Stimulated activated naive CD8-positive, alpha-beta T cell treated with anti-CD3 and anti-CD28 coated beads, Interleukin-15, Interleukin-2, amounts not matched to agents 100 ng/mL and 50 ng/mL, for 24 hours (primary cell): ENCODE measurements around the gene VAMP1.
"Not testable (repeated sequence)": the region's sequence is repeated elsewhere in the genome, so short reads cannot be mapped to it uniquely, and the experiment has no call there.

Experiments
- H3K27ac Mint-ChIP-seq: one replicate; pipeline ENCODE4 v1.8.0; 2021; ENCODE audit warnings: mild to moderate bottlenecking, mixed read lengths
- H3K27me3 Mint-ChIP-seq: one replicate; pipeline ENCODE4 v1.8.0; 2021; ENCODE audit warnings: mixed read lengths
- H3K36me3 Mint-ChIP-seq: one replicate; pipeline ENCODE4 v1.8.0; 2021; ENCODE audit warnings: low read depth, mixed read lengths
- H3K4me1 Mint-ChIP-seq: one replicate; pipeline ENCODE4 v1.8.0; 2021; ENCODE audit warnings: low read depth, mixed read lengths
- H3K4me3 Mint-ChIP-seq: one replicate; pipeline ENCODE4 v1.8.0; 2021; ENCODE audit warnings: mild to moderate bottlenecking, mixed read lengths
- H3K9me3 Mint-ChIP-seq: one replicate; pipeline ENCODE4 v1.8.0; 2021; ENCODE audit warnings: mixed read lengths

VAMP1 gene

GRCh38 chr12:6427796-6428195 lies 42.7 kb downstream of the VAMP1 start:
- not testable (repeated sequence) for H3K36me3 Mint-ChIP-seq, H3K9me3 Mint-ChIP-seq, H3K27me3 Mint-ChIP-seq
- Mint-ChIP-seq H3K4me3 (peak overlapping the region; percentile 79), H3K27ac (peak overlapping the region; percentile 98), H3K4me1 (peaks cover 86% of the 10 kb centered on the region)

- H3K4me1 Mint-ChIP-seq, result peaks cover 79% of the 10 kb centered on the region
Measured at GRCh38 chr12:6426882-6427671, 43.4 kb downstream of the VAMP1 start.

GRCh38 chr12:6425590-6426531 lies 44.6 kb downstream of the VAMP1 start:
- Mint-ChIP-seq H3K27me3 (no peaks in the 10 kb centered on the region), H3K27ac (peak overlapping the region; percentile 98), H3K36me3 (no peaks in the 10 kb centered on the region), H3K4me3 (peak overlapping the region; percentile 79), H3K9me3 (no peaks in the 10 kb centered on the region), H3K4me1 (peaks cover 71% of the 10 kb centered on the region)

More at GRCh38 chr12:6426882-6427671, 43.4 kb downstream of the VAMP1 start:
- Mint-ChIP-seq H3K27me3 (no peaks in the 10 kb centered on the region), H3K4me3 (peak overlapping the region; percentile 79), H3K36me3 (no peaks in the 10 kb centered on the region), H3K27ac (peak overlapping the region; percentile 98), H3K9me3 (no peaks in the 10 kb centered on the region)

- H3K9me3 Mint-ChIP-seq, result no peaks in the 10 kb centered on the region
- H3K4me1 Mint-ChIP-seq, result peaks cover 61% of the 10 kb centered on the region
- H3K27ac Mint-ChIP-seq, result peak overlapping the region; percentile 93
- peak overlapping the region; percentile 52 for H3K4me3 Mint-ChIP-seq
- no peaks in the 10 kb centered on the region for H3K36me3 Mint-ChIP-seq
- H3K27me3 Mint-ChIP-seq, result no peaks in the 10 kb centered on the region
Measured at GRCh38 chr12:6424866-6425265, 45.6 kb downstream of the VAMP1 start.

- H3K4me1 Mint-ChIP-seq, result peaks cover 56% of the 10 kb centered on the region
- H3K36me3 Mint-ChIP-seq, result no peaks in the 10 kb centered on the region
- no peaks in the 10 kb centered on the region for H3K27me3 Mint-ChIP-seq
- H3K4me3 Mint-ChIP-seq, result peak overlapping the region; percentile 65
- H3K27ac Mint-ChIP-seq, result peak overlapping the region; percentile 95
- no peaks in the 10 kb centered on the region for H3K9me3 Mint-ChIP-seq
Measured at GRCh38 chr12:6424008-6424347, 46.5 kb downstream of the VAMP1 start.

- H3K27ac Mint-ChIP-seq, result peak overlapping the region; percentile 95
- H3K9me3 Mint-ChIP-seq, result no peaks in the 10 kb centered on the region
- H3K4me1 Mint-ChIP-seq, result peaks cover 53% of the 10 kb centered on the region
- H3K27me3 Mint-ChIP-seq, result no peaks in the 10 kb centered on the region
- H3K4me3 Mint-ChIP-seq, result peak overlapping the region; percentile 65
- H3K36me3 Mint-ChIP-seq, result no peaks in the 10 kb centered on the region
Measured at GRCh38 chr12:6423267-6424007, 47.0 kb downstream of the VAMP1 start.

- Mint-ChIP-seq H3K27me3 (no peaks in the 10 kb centered on the region), H3K4me1 (peaks cover 35% of the 10 kb centered on the region), H3K9me3 (no peaks in the 10 kb centered on the region), H3K4me3 (no peak overlapping the region), H3K27ac (no peak overlapping the region), H3K36me3 (no peaks in the 10 kb centered on the region)
Measured at GRCh38 chr12:6420364-6420763, 50.1 kb downstream of the VAMP1 start.

GRCh38 chr12:6418796-6419195 lies 51.7 kb downstream of the VAMP1 start:
- H3K4me3 Mint-ChIP-seq, result no peak overlapping the region
- peaks cover 20% of the 10 kb centered on the region for H3K4me1 Mint-ChIP-seq
- no peaks in the 10 kb centered on the region for H3K27me3 Mint-ChIP-seq
- H3K36me3 Mint-ChIP-seq, result no peaks in the 10 kb centered on the region
- no peaks in the 10 kb centered on the region for H3K9me3 Mint-ChIP-seq
- no peak overlapping the region for H3K27ac Mint-ChIP-seq

- Mint-ChIP-seq H3K4me3 (no peak overlapping the region), H3K9me3 (no peaks in the 10 kb centered on the region), H3K27me3 (no peaks in the 10 kb centered on the region), H3K36me3 (no peaks in the 10 kb centered on the region), H3K4me1 (peaks cover 13% of the 10 kb centered on the region), H3K27ac (peak overlapping the region; percentile 54)
Measured at GRCh38 chr12:6416596-6416995, 53.9 kb downstream of the VAMP1 start.
